ENCODE measurements around the gene TUBD1. TPM values are rescaled to one million over a fixed set of nuclear protein-coding genes. Genes with fewer than 3 reads are reported as not detected.

TUBD1 gene
- polyA plus RNA-seq, 3 donors = 15.5 to 24.2 (median 21.4) TPM

DNA sequence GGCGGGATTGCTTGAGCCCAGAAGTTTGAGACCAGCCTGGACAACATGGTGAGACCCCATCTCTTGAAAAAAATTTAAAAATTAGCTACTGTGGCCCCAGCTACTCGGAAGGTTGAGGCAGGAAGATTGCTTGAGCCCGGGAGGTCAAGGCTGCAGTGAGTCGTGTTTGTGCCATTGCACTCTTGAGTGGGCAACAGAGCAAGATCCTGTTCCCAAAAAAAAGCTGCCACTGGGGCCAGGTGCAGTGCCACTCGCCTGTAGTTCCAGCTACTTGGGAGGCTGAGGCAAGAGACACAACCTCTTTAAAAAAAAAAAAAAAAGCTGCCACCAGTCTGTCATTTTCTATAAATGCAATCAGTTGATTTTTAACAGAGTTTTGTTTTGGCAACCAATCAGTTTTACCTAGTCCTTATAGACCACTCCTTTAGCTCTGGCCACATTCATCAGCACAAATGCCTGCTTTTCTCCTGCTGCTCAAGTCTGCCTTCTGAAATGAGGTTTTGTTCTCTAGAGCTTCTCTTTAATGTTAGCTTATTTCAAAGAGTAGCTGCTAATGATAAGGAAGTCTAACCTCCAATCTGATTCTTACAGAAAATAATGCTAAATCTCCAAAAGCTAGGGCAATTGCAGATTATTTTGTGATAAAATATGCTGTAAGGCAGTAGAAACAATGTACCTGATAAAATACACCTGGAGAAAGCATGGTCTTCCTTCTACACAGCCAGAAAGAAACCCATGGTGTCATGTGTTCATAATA is 64.8 kb downstream of the TUBD1 start:
- no peak for DNase-seq

DNA sequence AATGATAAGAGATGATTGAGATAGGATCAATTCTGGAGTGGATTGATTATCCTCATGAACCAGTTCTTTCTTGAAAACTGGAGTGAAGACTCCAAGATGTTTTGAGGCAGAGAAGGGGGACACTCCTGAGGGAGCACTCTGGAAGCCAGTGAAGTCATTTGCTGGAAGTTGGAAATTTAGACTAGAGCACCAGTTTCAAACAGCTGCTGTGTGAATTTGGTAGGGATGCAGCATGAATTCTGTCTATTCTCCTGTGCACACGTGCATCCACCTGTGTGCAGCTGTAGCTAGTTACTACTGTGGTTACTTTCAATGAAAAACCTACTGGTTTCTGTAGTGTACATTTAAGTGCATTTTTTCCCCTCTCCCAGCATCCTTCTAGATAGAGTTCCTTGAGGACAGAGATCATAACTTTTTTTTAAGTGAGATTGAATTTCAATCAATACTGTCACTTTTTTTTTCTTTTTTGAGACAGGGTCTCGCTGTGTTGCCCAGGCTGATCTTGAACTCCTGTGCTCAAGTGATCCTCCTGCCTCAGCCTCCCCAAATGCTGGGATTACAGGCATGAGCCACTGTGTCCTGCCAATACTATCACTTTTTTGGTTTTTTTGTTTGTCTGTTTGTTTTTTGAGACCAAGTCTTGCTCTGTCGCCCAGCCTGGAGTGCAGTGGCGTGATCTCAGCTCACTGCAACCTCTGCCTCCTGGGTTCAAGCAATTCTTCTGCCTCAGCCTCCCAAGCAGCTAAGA is 65.9 kb downstream of the TUBD1 start:
- DNase-seq = no peak

DNA sequence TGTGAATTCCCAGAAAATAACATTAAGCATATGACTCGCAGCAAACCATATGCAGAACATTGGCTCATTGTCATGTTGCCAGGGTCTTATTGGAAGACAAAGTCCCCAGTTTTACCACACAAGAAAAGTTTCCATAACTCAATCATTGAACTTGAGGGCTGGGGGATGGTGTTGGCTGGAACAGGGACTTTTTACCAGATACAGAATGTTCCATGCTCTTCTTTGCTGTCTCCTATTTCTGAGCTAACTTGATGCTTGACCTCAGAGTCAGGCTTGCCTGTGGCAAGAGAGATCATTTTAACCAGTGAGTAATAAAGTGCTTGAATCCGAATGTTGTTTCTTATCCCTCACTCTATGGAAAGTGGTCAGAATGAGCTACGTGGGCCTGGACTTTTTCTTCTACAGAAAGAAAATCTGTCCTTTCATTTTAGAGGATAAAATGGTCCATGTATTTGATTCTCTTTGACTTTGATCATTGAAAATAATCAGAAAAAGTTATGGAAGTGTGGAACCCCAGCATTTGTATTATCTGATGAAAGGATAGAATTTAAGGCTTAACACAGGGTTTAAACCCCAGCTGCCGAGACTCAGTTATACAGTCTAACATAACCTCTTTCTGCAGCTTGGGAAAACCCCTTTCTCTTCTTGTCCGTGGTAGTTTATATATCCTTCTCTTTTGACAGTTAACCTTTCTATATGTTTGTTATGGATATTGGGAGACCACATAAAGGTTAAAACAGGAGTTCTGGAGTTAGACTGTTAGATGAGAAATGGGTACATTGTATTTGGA is 67.0 kb downstream of the TUBD1 start:
- DNase-seq = no peak

DNA sequence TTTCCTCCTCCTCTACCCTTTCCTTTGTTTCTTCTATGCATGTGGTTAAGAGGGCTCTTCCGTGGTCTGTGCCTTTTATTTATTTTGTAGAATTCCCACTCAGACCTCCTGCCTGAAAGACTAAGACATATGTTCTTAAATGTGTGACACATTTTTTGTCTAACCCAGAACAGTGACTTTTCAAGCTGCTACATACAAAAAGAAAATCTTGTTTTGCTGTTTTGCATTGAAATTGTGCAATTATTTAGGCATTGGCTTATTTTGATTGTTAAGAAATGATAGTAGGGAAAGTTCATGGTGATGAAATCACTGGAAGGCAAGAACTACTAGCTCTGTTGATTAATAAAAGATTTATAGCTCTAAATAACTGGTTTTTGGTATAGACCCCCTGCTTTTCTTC is 76.8 kb downstream of the TUBD1 start:
- no peak for DNase-seq

DNA sequence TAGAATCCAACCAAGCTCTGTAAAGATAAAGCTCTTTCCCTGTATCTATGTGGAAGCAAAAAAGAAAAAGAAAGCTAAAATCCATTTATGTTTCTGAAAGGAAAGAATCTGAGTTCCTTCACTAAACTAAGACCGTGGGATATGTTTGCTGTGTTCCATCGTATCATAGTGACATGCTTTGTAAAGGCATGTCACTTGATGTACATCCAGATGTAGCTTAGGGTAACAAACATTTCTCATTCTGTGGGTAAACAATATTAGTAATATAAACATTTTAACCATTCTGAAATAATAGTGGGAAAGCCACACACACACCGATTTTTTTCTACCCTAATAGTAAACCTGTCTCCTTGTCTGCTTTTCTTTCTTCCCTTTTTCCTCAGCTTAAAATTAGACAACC is 78.1 kb downstream of the TUBD1 start:
- no peak for DNase-seq

DNA sequence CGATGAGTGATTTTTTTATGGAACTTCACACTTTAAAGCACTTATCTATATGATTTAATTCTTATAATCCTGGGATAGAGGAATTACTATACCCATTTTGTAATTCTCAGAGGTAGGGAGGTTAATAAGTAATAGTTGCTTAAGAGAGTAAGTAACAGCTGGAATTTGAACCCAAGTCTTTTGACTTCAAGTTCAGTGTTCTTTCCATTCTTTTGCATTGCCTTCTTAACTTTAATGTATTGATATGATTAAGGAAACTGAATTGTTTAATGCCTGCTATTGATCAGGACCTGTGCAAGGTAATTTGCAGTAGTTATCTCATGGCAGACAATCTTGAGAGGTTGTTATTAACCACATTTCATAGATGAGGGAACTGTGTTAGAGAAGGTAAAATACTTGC is 78.5 kb downstream of the TUBD1 start:
- DNase-seq = no peak

DNA sequence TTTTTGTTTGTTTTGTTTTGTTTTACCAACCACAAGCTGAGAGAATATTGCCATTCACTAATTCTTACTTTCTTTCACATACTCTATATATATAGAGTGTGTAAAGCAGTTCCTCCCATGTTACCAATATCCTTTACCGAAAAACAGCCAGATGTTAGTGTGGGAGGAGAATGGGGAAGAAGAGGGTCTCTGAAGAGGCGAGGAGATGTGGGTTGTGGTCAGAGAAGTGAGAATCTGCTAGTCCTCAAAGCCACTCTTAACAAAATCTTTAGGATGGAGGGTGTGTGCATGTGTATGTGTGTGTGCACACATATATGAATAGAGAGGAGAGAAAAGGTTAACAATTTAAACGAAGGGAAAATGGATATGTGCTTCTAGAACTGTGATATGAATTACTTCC is 80.6 kb downstream of the TUBD1 start:
- no peak for DNase-seq

DNA sequence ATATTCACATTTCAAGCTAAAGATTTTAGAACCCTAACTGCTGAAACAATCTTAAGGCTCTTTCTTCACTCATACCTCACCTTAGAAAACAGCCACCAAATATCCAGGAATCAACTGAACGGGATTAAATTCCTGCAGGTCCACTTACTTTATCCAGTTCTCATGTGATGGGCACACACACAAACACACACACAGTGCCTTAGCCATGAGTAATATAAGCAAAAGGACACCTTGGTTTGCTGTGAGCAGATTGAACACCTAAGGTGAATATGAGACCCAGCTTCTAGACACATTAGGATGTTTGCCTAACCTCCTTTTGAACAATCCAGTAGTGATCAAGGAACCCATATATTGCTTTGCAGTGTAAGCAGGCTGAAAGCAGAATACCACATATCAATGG is 81.5 kb downstream of the TUBD1 start:
- DNase-seq = no peak

DNA sequence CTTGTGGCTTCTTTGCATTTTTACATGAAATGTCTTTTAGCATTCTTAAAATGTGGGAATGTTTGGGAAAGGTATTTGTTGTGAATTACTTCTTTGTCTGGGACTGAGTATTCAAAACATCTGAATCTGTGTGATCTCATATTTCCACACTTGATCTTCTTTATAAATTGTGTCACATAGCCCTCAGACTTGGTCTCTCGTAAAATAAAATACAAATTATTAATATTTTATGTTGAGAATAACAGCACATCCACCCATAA is 81.9 kb downstream of the TUBD1 start:
- DNase-seq = no peak

Other genes starting within 250 kb of the TUBD1 start
- 10 to 100 TPM; 24.8 to 27.0 (median 25.5) TPM for gene PTRH2, start 185.5 kb downstream of the TUBD1 start, polyA plus RNA-seq (ENCODE audit: insufficient read length in 3 of 3)
- 100 to 1,000 TPM in 1 of 3 donors, 10 to 100 TPM in 2; 93.4 to 108 (median 97.7) TPM for gene VMP1, start 185.3 kb downstream of the TUBD1 start, polyA plus RNA-seq (ENCODE audit: insufficient read length in 3 of 3)
- 10 to 100 TPM; 36.4 to 45.7 (median 44.7) TPM for gene RPS6KB1, start 178 bp upstream of the TUBD1 start, polyA plus RNA-seq (ENCODE audit: insufficient read length in 3 of 3)
- 10 to 100 TPM; 18.0 to 28.3 (median 27.6) TPM for gene RNFT1, start 71.8 kb upstream of the TUBD1 start, polyA plus RNA-seq (ENCODE audit: insufficient read length in 3 of 3)
- 10 to 100 TPM; 22.6 to 26.8 (median 24.2) TPM for gene HEATR6, start 186.0 kb upstream of the TUBD1 start, polyA plus RNA-seq (ENCODE audit: insufficient read length in 3 of 3)